ENCODE results near the gene PALMD.

Gene PALMD

GRCh38 chr1:99659755-99660210, 13.9 kb downstream of the PALMD start:
- DNase-seq (ENCODE audit: low spot score): no peak

GRCh38 chr1:99660496-99660895, 14.6 kb downstream of the PALMD start:
- no peak for DNase-seq (ENCODE audit: low spot score)

- DNase-seq (ENCODE audit: low spot score): no peak
These were observed 15.9 kb downstream of the PALMD start for GRCh38 chr1:99661780-99662179.

DNA sequence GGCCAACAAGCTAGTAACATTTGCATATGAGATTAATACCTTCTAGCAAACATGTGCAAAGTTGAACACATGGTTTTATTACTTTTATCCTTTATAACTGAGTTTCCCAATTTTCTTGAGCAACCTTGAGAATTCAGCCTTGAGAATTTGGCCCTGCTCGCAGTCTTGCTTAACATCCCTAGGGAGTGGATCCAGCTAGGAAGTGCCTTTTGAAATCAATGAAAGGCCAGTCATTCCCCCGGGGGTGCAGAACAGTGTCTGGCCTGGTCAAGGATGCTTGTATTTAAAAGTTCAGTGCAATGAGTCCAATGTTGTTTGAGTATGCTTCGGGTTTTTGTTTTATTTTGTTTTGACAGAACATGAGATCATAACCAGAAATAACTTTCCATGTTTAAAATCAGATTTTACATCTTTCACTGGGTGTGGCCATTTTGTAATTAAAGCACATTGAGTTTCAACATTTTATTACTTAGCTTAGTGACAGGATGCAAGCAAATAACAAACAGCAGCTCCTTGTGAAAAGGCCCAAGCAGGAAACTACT, 16.7 kb downstream of the PALMD start:
- DNase-seq (ENCODE audit: low spot score): no peak

- no peak for DNase-seq (ENCODE audit: low spot score)
These were observed 17.6 kb downstream of the PALMD start for GRCh38 chr1:99663501-99663900.

GRCh38 chr1:99665212-99665611, 19.3 kb downstream of the PALMD start:
- DNase-seq (ENCODE audit: low spot score): no peak

DNA sequence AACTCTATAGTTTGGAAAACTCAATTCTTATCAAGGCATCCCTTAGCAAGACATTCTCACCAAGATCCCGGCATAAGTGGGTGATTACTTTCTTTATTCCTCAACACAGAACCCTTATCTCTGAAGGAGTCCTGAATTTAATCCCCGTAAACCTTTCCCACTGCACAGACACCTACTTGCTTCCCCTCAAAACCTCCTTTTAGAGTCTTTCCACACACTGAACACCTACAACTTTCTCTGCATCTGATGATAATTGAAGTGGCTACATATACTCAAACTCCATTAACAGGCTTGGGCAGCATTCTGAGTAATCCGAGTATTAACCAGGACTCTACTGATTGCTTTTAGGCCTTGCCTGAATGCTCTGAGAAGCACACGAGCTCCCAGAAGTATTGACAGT, 23.5 kb downstream of the PALMD start:
- no peak for DNase-seq (ENCODE audit: low spot score)

GRCh38 chr1:99669821-99670220, 23.9 kb downstream of the PALMD start:
- DNase-seq (ENCODE audit: low spot score): no peak

GRCh38 chr1:99670583-99670982, 24.7 kb downstream of the PALMD start:
- no peak for DNase-seq (ENCODE audit: low spot score)

DNA sequence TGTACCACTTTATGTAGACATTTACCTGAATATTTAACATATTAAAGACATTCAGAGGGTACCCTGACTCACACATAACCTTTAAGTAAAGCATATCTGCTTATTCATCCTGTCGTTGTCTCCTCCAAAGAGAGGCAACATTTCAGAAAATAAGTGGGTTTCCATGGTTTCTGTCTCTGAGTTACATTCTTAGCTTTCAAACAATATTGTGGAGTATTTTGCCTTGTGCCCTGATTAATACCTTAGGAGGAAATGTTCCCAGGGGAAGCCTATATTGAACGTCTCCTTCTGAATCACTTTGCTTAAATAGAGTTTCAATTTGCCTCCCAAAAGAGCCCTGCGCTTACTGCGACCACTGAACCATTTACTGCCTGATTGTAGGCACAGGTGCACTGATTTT, 26.1 kb downstream of the PALMD start:
- DNase-seq (ENCODE audit: low spot score): no peak

- no peak for DNase-seq (ENCODE audit: low spot score)
These were observed 26.8 kb downstream of the PALMD start for GRCh38 chr1:99672530-99673213.

DNA sequence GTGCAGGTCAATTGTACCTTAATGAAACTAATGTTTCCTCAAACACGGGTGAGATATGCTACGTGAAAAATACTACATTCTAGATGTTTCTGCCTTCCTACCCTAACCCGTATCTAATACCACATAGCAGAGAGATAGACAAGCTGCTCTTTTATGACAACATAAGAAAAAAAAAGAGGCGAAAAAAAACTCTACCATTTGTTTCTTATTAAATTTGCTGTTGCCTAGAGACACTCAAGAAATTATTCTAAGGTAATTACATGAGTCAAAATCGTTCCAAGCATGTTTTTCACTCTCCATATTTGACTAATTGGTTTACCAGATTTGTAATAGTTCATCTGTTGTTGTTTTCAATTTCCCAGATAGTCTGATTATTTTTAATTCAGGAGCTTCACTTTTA, 27.4 kb downstream of the PALMD start:
- no peak for DNase-seq (ENCODE audit: low spot score)

- DNase-seq (ENCODE audit: low spot score): no peak
These were observed 28.5 kb downstream of the PALMD start for GRCh38 chr1:99674115-99675064.

DNA sequence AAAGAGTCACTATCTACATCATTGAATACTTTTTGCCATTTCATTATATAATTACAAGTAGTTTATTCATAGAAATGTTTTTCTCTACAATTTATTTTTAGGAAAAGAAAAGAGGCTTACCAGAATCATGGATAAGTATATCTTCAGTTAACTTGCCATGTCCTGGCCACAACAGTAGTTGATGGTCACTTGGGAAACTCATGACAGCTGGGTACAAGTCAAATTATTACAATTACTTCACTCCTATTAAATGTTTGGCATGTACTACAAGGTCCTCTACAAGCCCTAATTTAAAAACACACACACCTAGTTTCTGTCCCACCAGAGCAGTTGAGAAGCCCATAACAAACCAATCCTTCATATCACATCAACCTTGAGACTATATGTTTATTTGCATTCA, 29.4 kb downstream of the PALMD start:
- DNase-seq (ENCODE audit: low spot score): no peak

DNA sequence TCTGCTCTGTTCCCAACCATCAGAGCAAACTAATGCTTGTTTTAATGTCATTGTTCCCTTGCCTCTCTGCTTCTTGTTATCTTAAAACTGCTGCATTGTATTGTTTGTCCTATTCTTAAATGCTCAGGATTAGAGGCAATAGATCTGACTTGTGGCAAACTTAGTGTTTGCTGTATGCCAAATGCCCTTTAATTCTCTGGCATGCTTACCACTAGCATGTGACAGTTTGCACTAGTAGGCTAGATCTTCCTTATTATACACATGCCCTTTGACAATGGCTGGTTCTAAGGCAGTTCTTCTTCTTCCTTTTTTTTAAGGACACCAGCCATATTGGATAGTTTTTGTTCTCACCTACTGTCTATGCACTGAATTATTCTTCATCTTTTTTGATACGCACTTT, 30.1 kb downstream of the PALMD start:
- no peak for DNase-seq (ENCODE audit: low spot score)

GRCh38 chr1:99676876-99677275, 31.0 kb downstream of the PALMD start:
- DNase-seq (ENCODE audit: low spot score): no peak

DNA sequence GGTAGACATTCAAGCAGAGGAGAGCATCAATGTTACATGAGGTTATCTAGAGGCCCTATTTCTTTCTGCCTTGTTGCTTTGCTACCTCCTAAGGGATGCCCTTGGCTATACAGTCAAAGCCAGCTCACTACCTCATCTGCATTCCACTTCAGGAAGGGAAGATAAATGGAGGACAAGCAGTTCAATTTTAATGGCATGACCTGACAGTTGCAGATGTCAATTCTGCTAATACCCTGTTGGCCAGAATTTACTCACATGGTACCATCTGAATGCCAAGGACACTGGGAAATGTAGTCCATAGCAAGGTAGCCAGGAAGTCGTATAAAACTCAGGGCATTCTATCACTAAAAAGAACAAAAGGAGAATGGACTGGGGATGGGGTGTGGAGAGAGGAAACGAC, 31.5 kb downstream of the PALMD start:
- no peak for DNase-seq (ENCODE audit: low spot score)

- no peak for DNase-seq (ENCODE audit: low spot score)
These were observed 34.4 kb downstream of the PALMD start for GRCh38 chr1:99680270-99680669.

- no peak for DNase-seq (ENCODE audit: low spot score)
These were observed 35.7 kb downstream of the PALMD start for GRCh38 chr1:99681583-99681982.

DNA sequence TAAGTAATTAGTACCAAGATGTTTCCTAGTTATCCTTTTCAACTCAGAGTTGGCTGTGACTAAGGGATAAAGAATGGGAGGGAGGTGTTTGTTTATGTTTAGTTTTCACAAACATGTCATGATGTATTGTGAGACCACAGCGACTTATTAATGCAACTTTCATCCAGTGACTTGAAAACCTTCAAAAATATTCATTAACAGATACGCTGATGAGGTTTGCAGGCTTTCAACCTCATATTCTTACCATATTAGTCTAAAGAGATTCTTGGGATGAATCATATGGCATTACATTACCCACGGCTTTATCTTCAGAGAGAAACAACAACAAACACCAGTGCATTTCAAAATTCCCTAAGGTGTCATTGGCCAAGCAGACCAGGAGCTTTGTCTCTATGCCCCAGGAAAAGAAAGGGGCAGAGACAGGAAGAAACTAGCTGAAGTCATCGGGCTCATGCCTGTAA, 36.4 kb downstream of the PALMD start:
- DNase-seq (ENCODE audit: low spot score): no peak

DNA sequence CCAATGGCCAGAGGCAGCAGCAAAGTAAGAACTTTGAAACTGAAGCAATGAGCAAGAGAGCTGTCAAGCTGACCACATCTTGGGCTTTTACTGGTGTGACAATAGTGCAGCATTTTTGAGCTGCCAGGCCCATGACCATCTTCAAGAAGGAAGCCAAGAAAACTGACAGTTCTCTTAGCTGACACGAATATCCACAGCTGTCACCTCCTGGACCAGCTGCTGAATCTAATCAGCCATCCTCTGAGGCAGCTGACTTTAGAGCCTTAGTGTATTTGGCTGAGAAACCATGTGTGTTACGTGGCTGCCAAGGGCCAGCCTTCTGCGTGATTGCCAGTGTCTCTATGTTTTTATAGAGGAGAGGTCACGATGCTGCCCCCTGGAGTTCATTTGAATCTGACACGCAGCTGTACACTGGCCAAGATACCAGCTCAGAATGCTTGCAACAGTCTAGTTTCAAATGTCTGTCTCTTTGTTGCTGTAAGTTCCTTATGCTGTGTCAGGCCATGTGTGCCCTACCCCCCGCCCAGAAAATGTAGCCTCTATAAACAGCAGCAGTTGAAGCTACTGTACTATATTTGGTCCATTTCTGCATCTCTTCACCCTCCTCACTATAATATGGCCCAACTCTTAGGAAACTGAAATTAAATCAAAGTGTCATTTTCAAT, 39.7 kb downstream of the PALMD start:
- peak; percentile 66 for DNase-seq (ENCODE audit: low spot score)

GRCh38 chr1:99691175-99691574, 45.3 kb downstream of the PALMD start:
- DNase-seq (ENCODE audit: low spot score): no peak
